GM18511 (cell line): ENCODE data around the gene MIA2.
A peak's percentile ranks its signal among the peaks of the same experiment; 100 is the strongest.
"Not testable (repeated sequence)": the region's sequence is repeated elsewhere in the genome, so short reads cannot be mapped to it uniquely, and the experiment has no call there.

Source experiments
- ATAC-seq: cut with Tn5 transposase; IDR thresholded peaks from one replicate; pipeline ENCODE4 v1.9.1; 2021; ENCODE audit warnings: mild to moderate bottlenecking, moderate library complexity; ENCODE audit not compliant: unreplicated experiment

Gene MIA2, protein sequence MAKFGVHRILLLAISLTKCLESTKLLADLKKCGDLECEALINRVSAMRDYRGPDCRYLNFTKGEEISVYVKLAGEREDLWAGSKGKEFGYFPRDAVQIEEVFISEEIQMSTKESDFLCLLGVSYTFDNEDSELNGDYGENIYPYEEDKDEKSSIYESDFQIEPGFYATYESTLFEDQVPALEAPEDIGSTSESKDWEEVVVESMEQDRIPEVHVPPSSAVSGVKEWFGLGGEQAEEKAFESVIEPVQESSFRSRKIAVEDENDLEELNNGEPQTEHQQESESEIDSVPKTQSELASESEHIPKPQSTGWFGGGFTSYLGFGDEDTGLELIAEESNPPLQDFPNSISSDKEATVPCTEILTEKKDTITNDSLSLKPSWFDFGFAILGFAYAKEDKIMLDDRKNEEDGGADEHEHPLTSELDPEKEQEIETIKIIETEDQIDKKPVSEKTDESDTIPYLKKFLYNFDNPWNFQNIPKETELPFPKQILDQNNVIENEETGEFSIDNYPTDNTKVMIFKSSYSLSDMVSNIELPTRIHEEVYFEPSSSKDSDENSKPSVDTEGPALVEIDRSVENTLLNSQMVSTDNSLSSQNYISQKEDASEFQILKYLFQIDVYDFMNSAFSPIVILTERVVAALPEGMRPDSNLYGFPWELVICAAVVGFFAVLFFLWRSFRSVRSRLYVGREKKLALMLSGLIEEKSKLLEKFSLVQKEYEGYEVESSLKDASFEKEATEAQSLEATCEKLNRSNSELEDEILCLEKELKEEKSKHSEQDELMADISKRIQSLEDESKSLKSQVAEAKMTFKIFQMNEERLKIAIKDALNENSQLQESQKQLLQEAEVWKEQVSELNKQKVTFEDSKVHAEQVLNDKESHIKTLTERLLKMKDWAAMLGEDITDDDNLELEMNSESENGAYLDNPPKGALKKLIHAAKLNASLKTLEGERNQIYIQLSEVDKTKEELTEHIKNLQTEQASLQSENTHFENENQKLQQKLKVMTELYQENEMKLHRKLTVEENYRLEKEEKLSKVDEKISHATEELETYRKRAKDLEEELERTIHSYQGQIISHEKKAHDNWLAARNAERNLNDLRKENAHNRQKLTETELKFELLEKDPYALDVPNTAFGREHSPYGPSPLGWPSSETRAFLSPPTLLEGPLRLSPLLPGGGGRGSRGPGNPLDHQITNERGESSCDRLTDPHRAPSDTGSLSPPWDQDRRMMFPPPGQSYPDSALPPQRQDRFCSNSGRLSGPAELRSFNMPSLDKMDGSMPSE (N-terminal part only)

DNA sequence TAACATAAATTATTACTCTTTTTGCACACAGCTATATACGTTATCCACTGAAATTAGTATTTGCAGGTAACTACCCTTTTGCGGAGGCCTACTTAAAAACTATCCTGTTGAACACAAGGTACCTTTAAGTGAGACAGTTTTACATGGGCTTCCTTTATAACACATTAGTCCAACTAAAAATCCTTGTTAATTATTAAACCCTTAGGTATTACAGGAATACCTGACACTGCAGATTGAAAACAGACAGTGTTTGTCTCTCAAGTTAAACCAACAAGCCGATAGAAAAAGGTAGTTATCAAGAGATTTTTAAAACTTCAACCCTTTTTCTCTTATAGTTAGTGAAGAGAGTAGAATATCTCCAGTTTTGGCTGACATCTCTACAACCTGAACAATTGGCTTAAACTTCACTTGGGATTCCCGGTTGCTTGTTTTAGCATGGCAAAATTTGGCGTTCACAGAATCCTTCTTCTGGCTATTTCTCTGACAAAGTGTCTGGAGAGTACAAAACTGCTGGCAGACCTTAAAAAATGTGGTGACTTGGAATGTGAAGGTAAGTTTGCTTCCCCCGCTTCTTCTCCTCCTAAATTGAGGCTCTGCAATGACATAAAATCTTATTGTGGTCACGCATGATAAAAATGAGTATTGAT is at the start of gene MIA2:
Gene MIA2 (plus strand): TSS at position 236 of the 647 bp plus-strand sequence. CDS start 200 bp downstream, at position 436.
- no peak for ATAC-seq

DNA sequence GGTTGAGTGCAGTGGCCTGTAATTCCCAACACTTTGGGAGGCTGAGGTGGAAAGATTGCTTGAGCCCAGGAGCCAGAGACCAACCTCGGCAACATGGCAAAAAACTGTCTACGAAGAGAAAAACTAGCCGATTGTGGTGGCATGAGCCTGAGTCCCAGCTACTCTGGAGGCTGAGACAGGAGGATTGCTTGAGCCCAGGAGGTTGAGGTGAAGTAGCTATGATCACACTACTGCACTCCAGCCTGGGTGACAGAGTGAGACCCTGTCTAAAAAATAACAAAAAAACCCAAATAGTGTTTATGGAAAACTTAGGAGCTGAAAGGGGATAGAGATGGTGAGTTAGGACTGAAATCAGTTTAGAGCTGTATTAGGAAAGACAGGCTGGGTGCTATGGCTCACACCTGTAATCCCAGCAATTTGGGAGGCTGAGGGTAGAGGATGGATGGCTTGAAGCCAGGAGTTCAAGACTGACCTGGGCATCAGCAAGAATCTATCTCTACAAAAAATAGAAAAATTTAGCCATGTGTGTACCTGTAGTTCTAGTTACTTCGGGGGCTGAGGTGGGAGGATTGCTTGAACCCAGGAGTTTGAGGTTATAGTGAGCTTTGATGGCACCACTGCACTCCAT is 49.0 kb upstream of the MIA2 start:
- no peak for ATAC-seq

DNA sequence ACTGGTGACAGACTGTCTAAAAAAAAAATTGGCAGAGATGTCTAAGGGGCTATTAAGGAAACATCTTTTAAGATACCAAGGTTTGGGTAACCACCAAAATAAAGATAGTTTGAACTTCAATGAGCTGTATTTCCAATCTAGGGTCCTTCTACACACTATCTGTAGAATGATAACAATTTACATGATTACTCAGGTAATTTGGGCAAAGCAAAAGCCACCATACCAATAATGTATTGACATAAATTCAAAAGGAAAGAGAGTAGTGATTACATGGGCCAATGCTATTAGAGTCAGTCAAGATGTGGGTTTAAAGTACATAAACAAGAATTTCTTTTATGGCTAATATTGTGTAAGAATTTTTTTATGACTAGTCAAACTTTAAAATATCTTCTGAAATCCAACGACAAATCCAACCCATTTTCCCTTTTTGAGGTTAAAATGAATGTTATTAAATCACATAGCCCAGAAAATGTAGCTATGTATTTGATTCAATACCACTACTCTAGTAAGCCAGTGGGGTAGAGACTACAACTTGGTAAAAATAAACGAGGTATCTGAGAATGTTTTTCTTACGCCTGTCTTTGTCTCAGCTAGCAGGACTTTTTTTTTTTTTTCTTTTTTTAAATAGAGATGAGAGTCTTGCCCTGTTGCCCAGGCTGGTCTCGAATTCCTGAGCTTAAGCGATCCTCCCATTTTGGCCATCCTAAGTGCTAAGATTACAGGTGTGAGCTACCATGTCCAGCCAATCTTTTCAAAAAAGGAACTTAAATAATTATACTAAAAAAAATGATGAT is 48.3 kb upstream of the MIA2 start:
- ATAC-seq, result no peak

DNA sequence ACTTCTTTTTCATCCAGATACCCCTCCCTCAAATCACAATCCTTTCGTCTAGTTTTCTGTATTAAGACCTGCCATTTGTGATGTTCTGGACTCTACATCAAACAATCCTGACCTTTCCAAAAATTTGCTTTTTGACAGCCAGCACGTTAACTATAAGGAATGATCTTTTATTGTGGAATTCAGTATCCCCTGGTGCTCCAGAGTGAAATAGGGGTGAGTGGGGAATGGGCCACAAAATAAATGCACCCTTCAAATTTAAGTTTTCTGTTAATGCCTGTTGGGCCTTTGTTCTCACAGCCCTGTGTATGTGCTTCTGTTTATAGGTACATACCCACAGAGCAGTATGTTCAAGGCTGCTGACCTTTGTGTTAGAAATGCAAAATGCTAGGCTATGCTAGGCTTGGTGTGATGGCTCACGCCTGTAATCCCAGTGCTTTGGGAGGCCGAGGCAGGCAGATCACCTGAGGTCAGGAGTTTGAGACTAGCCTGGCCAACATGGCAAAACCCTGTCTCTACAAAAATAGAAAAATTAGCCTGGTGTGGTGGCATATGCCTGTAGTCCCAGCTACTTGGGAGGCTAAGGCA is 46.7 kb upstream of the MIA2 start:
- ATAC-seq, result no peak

DNA sequence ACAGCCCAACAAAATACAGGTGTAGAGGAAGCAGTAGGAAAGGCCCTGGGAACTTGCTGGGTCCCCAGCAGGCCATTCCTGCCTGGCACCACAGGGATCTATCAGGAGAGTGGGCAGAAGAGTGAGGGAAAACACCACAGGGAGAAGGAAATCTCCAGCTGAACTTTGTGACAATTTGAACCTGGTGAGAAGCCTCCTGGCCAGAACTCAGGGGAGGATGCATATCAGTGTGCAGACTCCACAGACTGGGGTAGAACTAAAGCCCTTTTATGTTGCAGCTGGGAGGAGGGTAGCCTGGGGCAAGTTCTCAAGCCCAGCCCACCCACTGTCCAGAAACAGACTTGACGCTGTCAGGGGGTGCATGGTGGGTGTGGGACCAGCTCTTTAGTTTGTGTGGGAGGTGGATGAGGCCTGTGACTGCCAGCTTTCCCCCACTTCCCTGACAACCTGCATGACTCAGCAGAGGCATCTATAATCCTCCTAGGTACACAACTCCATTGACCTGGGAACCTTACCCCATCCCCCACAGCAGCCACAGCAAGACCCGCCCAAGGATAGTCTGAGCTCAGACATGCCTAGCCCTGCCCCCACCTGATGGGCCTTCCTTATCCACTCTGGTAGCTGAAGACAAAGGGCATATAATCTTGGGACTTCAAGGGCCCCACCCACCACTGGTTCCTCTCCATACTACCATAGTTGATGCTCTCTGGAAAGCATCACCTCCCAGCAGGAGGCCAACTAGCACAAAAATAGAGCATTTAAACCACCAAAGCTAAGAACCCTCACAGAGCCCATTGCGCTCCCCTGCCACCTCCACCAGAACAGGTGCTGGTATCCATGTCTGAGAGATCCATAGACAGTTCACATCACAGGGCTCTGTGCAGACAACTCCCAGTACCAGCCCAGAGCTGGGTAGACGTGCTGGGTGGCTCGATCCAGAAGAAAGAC is 29.8 kb upstream of the MIA2 start:
- no peak for ATAC-seq

DNA sequence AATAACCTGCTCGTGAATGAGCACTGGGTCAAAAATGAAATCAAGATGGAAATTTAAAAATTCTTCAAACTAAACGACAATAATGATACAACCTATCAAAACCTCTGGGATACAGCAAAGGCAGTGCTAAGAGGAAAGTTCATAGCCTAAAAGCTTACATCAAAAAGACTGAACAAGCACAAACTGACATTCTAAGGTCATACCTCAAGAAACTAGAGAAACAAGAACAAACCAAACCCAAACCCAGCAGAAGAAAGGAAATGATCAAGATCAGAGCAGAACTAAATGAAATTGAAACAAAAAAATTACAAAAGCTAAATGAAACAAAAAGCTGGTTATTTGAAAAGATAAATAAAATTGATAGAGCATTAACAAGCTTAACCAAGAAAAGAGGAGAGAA is 26.3 kb upstream of the MIA2 start:
- not testable (repeated sequence) for ATAC-seq

DNA sequence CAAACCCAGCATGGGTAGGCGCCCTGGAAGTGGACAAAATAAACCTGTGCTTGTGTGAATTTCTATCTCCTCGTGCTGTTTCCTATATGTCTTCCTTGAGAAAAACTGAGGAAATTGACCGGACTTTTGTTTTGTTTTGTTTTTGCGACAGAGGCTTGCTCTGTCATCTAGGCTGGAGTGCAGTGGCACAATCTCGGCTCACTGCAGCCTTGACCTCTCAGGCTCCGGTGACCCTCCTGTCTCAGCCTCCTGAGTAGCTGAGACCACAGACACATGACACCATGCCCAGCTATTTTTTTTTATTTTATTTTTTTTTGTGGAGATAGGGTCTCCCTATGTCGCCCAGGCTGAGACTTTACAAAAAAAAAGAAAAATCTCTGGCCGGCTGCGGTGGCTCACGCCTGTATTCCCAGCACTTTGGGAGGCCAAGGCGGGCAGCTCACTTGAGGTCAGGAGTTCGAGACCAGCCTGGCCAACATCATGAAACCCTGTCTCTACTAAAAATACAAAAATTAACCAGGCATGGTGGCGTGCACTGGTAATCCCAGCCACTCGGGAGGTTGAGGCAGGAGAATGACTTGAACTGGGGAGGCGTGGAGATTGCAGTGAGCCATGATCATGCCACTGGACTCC is 22.5 kb upstream of the MIA2 start:
- no peak for ATAC-seq

DNA sequence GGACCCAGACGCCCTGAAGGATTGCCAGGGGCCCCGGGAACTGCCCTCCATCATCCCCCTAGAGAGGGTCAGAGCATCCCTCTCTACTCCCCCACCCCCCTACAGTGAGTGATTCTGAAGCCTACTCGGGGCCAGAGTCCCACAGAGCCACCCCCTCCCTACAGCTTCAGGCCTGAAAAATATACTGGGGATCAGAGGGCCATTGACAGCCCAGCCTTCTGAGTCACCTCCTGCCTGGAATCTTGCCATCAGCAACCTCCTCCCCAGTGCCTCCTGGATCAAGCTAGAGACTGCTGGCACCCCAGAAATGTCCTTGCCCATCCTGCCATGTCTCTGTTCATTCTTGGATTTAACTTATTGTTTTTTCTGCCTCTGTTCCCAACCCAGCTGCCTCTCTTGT is 21.7 kb upstream of the MIA2 start:
- no peak for ATAC-seq

DNA sequence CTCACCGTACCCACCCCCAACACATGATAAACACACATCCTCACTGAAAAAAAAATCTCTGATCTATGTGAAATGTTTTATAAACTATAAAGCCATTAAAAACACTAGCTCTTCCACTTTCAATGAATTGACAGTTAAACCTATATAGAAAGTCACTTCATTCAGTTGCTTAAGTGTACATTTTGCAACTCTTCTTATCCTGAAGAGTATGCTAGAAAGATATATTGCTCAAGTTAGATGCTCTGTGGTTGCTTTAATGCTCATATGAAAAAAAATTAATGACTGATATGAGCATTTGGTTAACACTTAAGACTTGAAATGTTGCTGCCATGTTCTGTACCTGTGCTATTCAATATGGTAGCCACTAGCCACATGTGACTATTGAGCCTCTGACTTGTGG is 21.0 kb upstream of the MIA2 start:
- ATAC-seq, result no peak

DNA sequence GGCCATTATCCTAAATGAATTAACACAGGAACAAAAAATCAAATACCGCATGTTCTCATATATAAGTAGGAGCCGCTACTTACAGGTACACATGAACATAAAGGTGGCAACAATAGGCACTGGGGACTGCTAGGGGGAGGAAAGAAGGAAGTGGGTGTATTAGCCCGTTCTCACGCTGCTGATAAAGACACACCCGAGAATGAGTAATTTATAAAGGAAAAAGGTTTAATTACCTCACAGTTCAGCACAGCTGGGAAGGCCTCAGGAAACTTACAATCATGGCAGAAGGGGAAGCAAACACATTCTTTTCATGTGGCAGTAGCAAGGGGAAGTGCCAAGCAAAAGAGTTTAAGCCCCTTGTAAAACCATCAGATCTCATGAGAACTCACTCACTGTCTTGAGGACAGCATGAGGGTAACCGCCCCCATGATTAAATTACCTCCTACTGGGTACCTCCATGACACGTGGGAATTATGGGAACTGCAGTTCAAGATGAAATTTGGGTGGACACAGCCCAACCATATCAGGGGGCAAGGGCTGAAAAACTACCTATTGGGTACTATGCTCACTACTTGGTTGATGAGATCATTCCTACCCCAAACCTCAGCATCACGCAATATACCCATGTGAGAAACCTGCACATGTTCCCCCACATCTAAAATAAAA is 16.4 kb upstream of the MIA2 start:
- ATAC-seq, result no peak

DNA sequence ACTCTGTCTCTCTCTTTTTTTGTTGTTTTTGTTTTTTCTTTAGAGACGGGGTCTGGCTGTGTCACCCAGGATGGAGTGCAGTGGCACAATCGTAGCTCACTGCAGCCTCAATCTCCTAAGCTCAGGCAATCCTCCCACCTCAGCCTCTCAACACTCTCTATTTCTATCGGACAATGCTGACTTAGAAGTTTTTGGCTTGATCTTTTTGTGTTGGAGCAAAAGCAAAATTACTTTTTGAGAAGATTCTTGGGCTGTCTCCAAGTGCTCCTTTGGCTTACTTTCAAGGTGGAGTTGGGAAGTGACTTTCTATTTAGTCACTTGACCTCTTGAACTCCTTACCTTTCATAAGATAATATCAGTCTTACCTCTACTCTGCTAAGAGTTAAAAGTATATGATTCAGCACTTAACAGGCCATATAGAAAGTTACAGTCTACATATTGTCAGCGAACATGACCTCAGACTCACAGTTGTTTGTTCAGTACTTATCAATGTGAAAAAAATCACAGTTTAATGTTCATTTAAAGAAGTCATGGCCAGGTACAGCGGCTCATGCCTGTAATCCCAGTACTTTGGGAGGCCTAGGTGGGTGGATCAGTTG is 15.4 kb upstream of the MIA2 start:
- ATAC-seq, result no peak

DNA sequence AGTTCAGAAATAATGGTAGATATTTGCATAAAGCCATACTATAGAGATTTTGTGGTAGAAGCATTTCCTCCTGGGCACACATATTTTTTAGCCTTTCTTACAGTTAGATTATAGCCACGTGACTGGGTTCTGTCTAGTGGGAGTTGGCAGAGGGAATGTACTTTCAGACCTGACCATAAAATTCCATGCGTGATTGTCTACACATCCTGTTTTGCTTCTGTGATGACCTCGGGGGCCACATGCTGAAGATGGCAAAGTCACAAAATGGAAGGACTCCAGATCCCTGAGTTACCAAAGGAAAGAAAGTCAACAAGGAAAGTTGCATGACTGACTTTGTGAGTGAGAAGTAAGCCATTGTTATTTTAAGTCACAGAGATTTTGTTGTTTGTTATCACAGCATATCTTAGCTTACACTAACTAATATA is 14.6 kb upstream of the MIA2 start:
- peak; percentile 60 for ATAC-seq

DNA sequence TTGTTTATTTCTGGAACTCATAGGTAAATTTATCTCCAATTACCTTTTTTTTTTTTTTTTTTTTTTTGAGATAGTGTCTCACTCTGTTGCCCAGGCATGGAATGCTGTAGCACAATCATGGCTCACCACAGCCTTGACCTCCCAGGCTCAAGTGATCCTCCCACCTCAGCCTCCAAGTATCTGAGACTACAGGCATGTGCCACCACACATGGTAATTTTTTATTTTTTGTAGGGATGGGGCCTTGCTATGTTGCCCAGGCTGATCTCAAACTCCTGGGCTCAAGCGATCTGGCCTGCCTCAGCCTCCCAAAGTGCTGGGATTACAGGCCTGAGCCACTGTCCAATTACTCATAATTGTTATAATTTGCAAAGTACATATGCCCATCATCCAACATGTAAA is 13.2 kb upstream of the MIA2 start:
- ATAC-seq, result not testable (repeated sequence)

DNA sequence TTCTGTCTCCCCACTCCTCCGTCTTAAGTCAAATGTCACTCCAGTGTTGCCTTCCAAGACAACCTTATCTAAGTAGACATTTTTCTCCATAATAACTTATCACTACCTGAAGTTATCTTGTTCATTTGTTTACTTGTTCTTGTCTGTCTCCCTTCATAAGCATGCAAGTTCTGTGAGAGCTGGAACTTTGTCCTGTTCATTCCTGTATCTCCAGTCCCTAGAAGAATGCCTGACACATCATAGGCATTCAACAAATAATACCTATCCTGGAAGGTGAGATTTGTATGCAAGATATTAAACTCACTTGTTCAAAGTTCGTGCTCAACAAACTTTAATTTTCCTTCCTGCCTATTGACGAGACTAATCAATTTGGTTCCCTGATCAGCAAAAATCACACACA is 5.7 kb upstream of the MIA2 start:
- ATAC-seq, result no peak

DNA sequence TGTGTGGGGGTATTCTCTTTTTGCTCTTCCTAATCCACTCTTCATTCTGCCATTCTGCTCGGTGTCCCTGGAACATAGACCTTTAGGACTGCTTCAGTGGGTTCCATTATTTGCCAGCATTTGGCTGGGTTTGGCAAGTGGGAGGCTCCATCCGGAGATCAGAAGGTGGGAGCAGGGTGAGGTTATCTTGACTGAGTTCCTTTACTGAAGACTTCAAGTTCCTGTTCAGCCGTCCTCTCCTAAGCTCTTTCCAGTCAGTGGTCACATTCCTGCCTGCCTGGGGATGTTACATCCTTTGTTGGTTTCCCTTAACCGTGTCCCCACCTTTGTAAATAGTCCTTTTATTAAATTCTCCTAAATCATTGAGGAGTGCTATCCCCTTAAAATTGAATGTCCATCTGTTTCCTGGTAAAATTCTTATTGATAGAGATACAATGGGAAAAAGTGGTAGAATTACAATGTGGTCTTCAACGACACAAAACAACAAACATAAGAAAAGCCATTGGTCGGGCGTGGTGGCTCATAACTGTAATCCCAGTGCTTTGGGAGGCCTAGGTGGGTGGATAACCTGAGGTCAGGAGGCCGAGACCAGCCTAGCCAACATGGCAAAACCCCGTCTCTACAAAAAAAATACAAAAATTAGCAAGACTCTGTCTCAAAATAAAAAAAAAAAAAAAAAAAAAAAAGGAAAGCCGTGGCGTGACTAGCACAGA is 5.0 kb upstream of the MIA2 start:
- ATAC-seq, result no peak

DNA sequence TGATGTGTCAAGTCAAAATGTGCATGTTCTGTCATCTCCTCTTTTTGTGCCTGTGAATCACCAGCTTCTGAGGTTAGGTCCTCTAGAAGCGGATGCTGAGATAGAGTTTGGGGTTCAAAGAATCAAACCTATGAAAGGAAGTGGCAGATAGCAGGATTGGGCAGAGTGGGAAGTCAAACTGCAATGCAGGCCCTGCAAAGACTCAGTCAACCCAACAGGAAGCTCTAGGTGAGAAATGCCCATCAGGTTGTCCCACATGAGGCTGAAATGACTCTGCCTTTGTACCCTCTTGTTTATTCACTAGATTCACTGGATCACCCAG is 4.5 kb upstream of the MIA2 start:
- ATAC-seq, result peak; percentile 53
